ENCODE results near the gene MED26. TPM values are rescaled to one million over a fixed set of nuclear protein-coding genes. Genes with fewer than 3 reads are reported as not detected.
"Not testable (repeated sequence)": the region's sequence is repeated elsewhere in the genome, so short reads cannot be mapped to it uniquely, and the experiment has no call there.

The MED26 gene
- total RNA-seq, 4 donors from 2014 or later: 12.0 to 16.6 (median 14.5) TPM

GRCh38 chr19:16654140-16654539 lies 26.1 kb upstream of the MED26 start:
- no peak for DNase-seq (ENCODE audit: low spot score in 2 of 2)
- no peak overlapping the region for H3K4me3 ChIP-seq (ENCODE audit: low read depth, poor library complexity, severe bottlenecking)
- TF ChIP-seq POLR2A (IDR thresholded peaks at IDR 0.05) (no peak), CTCF (IDR thresholded peaks at IDR 0.05) (no peak)
- intact Hi-C loops (cut with DNase I; ENCODE audit: low total_unique reads): no loop called here
- WGBS, 2 donors: 90 to 94% methylated on average over 3 of the region's 3 CpGs

- no peak overlapping the region for H3K4me3 ChIP-seq (ENCODE audit: low read depth, poor library complexity, severe bottlenecking)
- TF ChIP-seq CTCF (IDR thresholded peaks at IDR 0.05) (no peak), POLR2A (IDR thresholded peaks at IDR 0.05) (no peak)
- intact Hi-C loops (cut with DNase I; ENCODE audit: low total_unique reads): no loop called here
- no peak for DNase-seq (ENCODE audit: low spot score in 2 of 2)
- WGBS, 2 donors: 66 to 78% methylated on average over 7 of the region's 7 CpGs
These were observed 24.9 kb upstream of the MED26 start for GRCh38 chr19:16652854-16653253.

- DNase-seq (ENCODE audit: low spot score in 2 of 2); intact Hi-C loops (cut with DNase I; ENCODE audit: low total_unique reads); H3K4me3 ChIP-seq (ENCODE audit: low read depth, poor library complexity, severe bottlenecking): not testable (repeated sequence)
- 91% methylated on average over 8 of the region's 8 CpGs for WGBS, 2 donors
These were observed 23.6 kb upstream of the MED26 start for GRCh38 chr19:16651421-16652188.

- 68 to 81% methylated on average over 2 of the region's 2 CpGs for WGBS, 2 donors
- DNase-seq (ENCODE audit: low spot score in 2 of 2): no peak
- no peak for TF ChIP-seq POLR2A (IDR thresholded peaks at IDR 0.05)
- no peak for TF ChIP-seq CTCF (IDR thresholded peaks at IDR 0.05)
- intact Hi-C loops (cut with DNase I; ENCODE audit: low total_unique reads): no loop called here
- no peak overlapping the region for H3K4me3 ChIP-seq (ENCODE audit: low read depth, poor library complexity, severe bottlenecking)
These were observed 22.8 kb upstream of the MED26 start for GRCh38 chr19:16650821-16651220.

- DNase-seq (ENCODE audit: low spot score in 2 of 2): no peak
- TF ChIP-seq POLR2A (IDR thresholded peaks at IDR 0.05) (no peak), CTCF (IDR thresholded peaks at IDR 0.05) (no peak)
- intact Hi-C loops (cut with DNase I; ENCODE audit: low total_unique reads): no loop called here
- H3K4me3 ChIP-seq (ENCODE audit: low read depth, poor library complexity, severe bottlenecking): no peak overlapping the region
- WGBS, 2 donors: 48 to 50% methylated on average over 9 of the region's 9 CpGs
These were observed 21.7 kb upstream of the MED26 start for GRCh38 chr19:16649734-16650133.

GRCh38 chr19:16645140-16645539 lies 17.1 kb upstream of the MED26 start:
- TF ChIP-seq POLR2A (IDR thresholded peaks at IDR 0.05) (no peak), CTCF (IDR thresholded peaks at IDR 0.05) (no peak)

More at GRCh38 chr19:16645140-16645539, 17.1 kb upstream of the MED26 start:
- WGBS, 2 donors: 89 to 90% methylated on average over 9 of the region's 9 CpGs
- no peak overlapping the region for H3K4me3 ChIP-seq (ENCODE audit: low read depth, poor library complexity, severe bottlenecking)
- DNase-seq (ENCODE audit: low spot score in 2 of 2): no peak
- intact Hi-C loops (cut with DNase I; ENCODE audit: low total_unique reads): no loop called here

All from lower leg skin (tissue), 4 donors.